ENCODE data around the gene ESYT2. TPM values are rescaled to one million over a fixed set of nuclear protein-coding genes. Genes with fewer than 3 reads are reported as not detected.

The ESYT2 gene
- total and polyA plus RNA-seq, 2 of the 4 experiments (the other 2 are of a cell fraction), result 26.7 to 69.9 TPM

GRCh38 chr7:158791107-158791506 lies 38.2 kb downstream of the ESYT2 start:
- no peak for ATAC-seq (ENCODE audit: low read depth)
- Histone ChIP-seq H2AFZ (replicated peaks; ENCODE audit: low read length, poor library complexity) (no peak overlapping the region), H2AK5ac (ENCODE audit: low read depth, low read length) (no peak overlapping the region), H3K27ac (ENCODE audit: insufficient read depth, low read length) (no peak overlapping the region), H4K5ac (ENCODE audit: low read depth, low read length) (no peak overlapping the region), H3K18ac (ENCODE audit: low read depth, low read length) (no peak overlapping the region), H3K36me3 (ENCODE audit: control insufficient read depth, insufficient read depth, low read length) (peaks cover 24% of the 10 kb centered on the region), H3K23ac (ENCODE audit: low read depth, low read length) (no peak overlapping the region), H3K56ac (ENCODE audit: extremely low read depth, insufficient read depth, low read length) (no peak overlapping the region), H4K20me1 (ENCODE audit: insufficient read depth, low read length) (no peaks in the 10 kb centered on the region), H3K4me2 (ENCODE audit: low read depth, low read length) (no peak overlapping the region), H3K27me3 (ENCODE audit: control insufficient read depth, insufficient read depth, low read length) (no peaks in the 10 kb centered on the region), H3K9me3 (ENCODE audit: control insufficient read depth, insufficient read depth, low read length) (no peaks in the 10 kb centered on the region), H2BK5ac (ENCODE audit: low read depth, low read length, poor library complexity, severe bottlenecking) (no peak overlapping the region), H3K4ac (ENCODE audit: low read depth, low read length) (no peak overlapping the region), H3K4me3 (ENCODE audit: insufficient read depth, low read depth, low read length) (no peak overlapping the region), H2BK15ac (ENCODE audit: low read depth, low read length) (no peak overlapping the region), H2BK20ac (ENCODE audit: low read depth, low read length) (no peak overlapping the region), H3K14ac (replicated peaks; ENCODE audit: low read depth, low read length) (no peak overlapping the region), H4K91ac (ENCODE audit: insufficient read depth, low read depth, low read length) (no peak overlapping the region), H3K4me1 (ENCODE audit: control insufficient read depth, insufficient read depth, low read length) (peaks cover 5% of the 10 kb centered on the region; the same call in 1 of the 2 replicates), H3K9me1 (ENCODE audit: insufficient read depth, low read length) (peaks cover 6% of the 10 kb centered on the region; the same call in 1 of the 2 replicates), H3K79me1 (ENCODE audit: low read depth in 1 of 2, low read length in 2 of 2) (peaks cover 3 to 15% of the 10 kb centered on the region in 2 experiments; a peak in 3 of 4 replicates), H2BK120ac (ENCODE audit: low read depth, low read length) (no peak overlapping the region), H2AK9ac (replicated peaks; ENCODE audit: low read depth, low read length, poor library complexity) (no peak overlapping the region), H4K8ac (ENCODE audit: low read depth in 2 of 2, low read length in 2 of 2) (no peak overlapping the region), H3K9ac (ENCODE audit: low read depth, low read length) (no peak overlapping the region)
- CTCF ChIA-PET, result no interaction called here
- WGBS, 2 experiments (ENCODE audit: extremely low coverage in 2 of 2, insufficient read length in 1 of 2), result 92% methylated on average over 4 of the region's 10 CpGs; no CpG with 5 or more reads in 1 of the 2 experiments
- TF ChIP-seq MXI1 (IDR thresholded peaks at IDR 0.05; ENCODE audit: borderline replicate concordance, low read depth, low read length), result no peak
- TF ChIP-seq POLR2A (IDR thresholded peaks at IDR 0.05; ENCODE audit: low read depth, low read length), result no peak
- TF ChIP-seq RFX5 (IDR thresholded peaks at IDR 0.05; ENCODE audit: low read depth, low read length), result no peak
- TF ChIP-seq CEBPB (IDR thresholded peaks at IDR 0.05; ENCODE audit: low read depth, low read length), result no peak
- no peak for TF ChIP-seq RCOR1 (IDR thresholded peaks at IDR 0.05; ENCODE audit: insufficient replicate concordance, low read length)
- no peak for TF ChIP-seq CTCF (conservative IDR thresholded peaks at IDR 0.05; ENCODE audit: low read depth, low read length)
- TF ChIP-seq NFE2L2 (IDR thresholded peaks at IDR 0.05; ENCODE audit: low read depth, low read length), result no peak
- TF ChIP-seq BHLHE40 (IDR thresholded peaks at IDR 0.05; ENCODE audit: low read depth, low read length), result no peak
- TF ChIP-seq USF2 (IDR thresholded peaks at IDR 0.05; ENCODE audit: low read depth, low read length), result no peak
- TF ChIP-seq ELK1 (IDR thresholded peaks at IDR 0.05; ENCODE audit: borderline replicate concordance, low read depth, low read length), result no peak
- TF ChIP-seq FOS (IDR thresholded peaks at IDR 0.05; ENCODE audit: low read depth, low read length), result no peak
- TF ChIP-seq SMC3 (IDR thresholded peaks at IDR 0.05; ENCODE audit: low read depth, low read length), result no peak
- no peak for TF ChIP-seq MAFK (IDR thresholded peaks at IDR 0.05; ENCODE audit: low read depth, low read length)
- no peak for TF ChIP-seq CHD1 (IDR thresholded peaks at IDR 0.05; ENCODE audit: low read depth, low read length)
- no peak for TF ChIP-seq RAD21 (IDR thresholded peaks at IDR 0.05; ENCODE audit: low read length)
- no peak for TF ChIP-seq MAZ (IDR thresholded peaks at IDR 0.05; ENCODE audit: borderline replicate concordance, low read depth, low read length)
- intact Hi-C loops (cut with micrococcal nuclease) (no loop called here), in situ Hi-C loops (cut with MboI; ENCODE audit: low sequenced_read_pairs) (no loop called here), dilution Hi-C loops (cut with HindIII; ENCODE audit: low sequenced_read_pairs, unreplicated experiment) (no loop called here)
- DNase-seq, result no peak
- no TSS peak for BruUV-seq (replicated peaks)
- POLR2A ChIA-PET (ENCODE audit: unreplicated experiment), result no interaction called here
